Ecto neural progenitor cell (in vitro differentiated cells): Measurements from ENCODE around the gene ADSS1.
A peak's percentile ranks its signal among the peaks of the same experiment; 100 is the strongest.
"Not testable (repeated sequence)": the region's sequence is repeated elsewhere in the genome, so short reads cannot be mapped to it uniquely, and the experiment has no call there.

ENCODE experiments used
- DNase-seq: peaks from one replicate; pipeline ENCODE4 v3.0.0-alpha.2; 2018; ENCODE audit warnings: low spot score

Gene ADSS1

GRCh38 chr14:104717646-104718045 is 6.4 kb upstream of the ADSS1 start:
- DNase-seq, result no peak

- DNase-seq, result no peak
Observed at GRCh38 chr14:104718147-104718546, 5.9 kb upstream of the ADSS1 start.

- no peak for DNase-seq
Observed at GRCh38 chr14:104718871-104719270, 5.2 kb upstream of the ADSS1 start.

- DNase-seq, result no peak
Observed at GRCh38 chr14:104719343-104719742, 4.7 kb upstream of the ADSS1 start.

- no peak for DNase-seq
Observed at GRCh38 chr14:104721505-104722431, 2.3 kb upstream of the ADSS1 start.

GRCh38 chr14:104722938-104723650 is 935 bp upstream of the ADSS1 start:
- DNase-seq, result peak; percentile 64

GRCh38 chr14:104724407-104724980 is 465 bp downstream of the ADSS1 start:
- no peak for DNase-seq

- peak; percentile 73 for DNase-seq
Observed at GRCh38 chr14:104724981-104725771, 1.1 kb downstream of the ADSS1 start.

- DNase-seq, result no peak
Observed at GRCh38 chr14:104725772-104726548, 1.9 kb downstream of the ADSS1 start.

- DNase-seq, result no peak
Observed at GRCh38 chr14:104726600-104727451, 2.8 kb downstream of the ADSS1 start.

GRCh38 chr14:104728631-104729030 is 4.6 kb downstream of the ADSS1 start:
- no peak for DNase-seq

GRCh38 chr14:104729176-104729834 is 5.3 kb downstream of the ADSS1 start:
- DNase-seq, result not testable (repeated sequence)

- DNase-seq, result no peak
Observed at GRCh38 chr14:104729835-104730181, 5.8 kb downstream of the ADSS1 start.

GRCh38 chr14:104730487-104730886 is 6.5 kb downstream of the ADSS1 start:
- no peak for DNase-seq

- DNase-seq, result no peak
Observed at GRCh38 chr14:104731320-104732294, 7.6 kb downstream of the ADSS1 start.

GRCh38 chr14:104732355-104732804 is 8.4 kb downstream of the ADSS1 start:
- no peak for DNase-seq

GRCh38 chr14:104732931-104733681 is 9.1 kb downstream of the ADSS1 start:
- DNase-seq, result no peak
